C4-2B (cell line): ENCODE data around the gene CPT1C.

Experiments used
- ZFX ChIP-seq: fragments of 450-650 bp; IDR thresholded peaks from 2 replicates; pipeline ENCODE4 v1.6.1; 2017
- TF ChIP-seq, protein P1 (sequence below): fragments of 450-650 bp; conservative IDR thresholded peaks from 2 replicates; pipeline ENCODE4 v1.5.1; 2017; ENCODE audit warnings: mild to moderate bottlenecking

DNA sequence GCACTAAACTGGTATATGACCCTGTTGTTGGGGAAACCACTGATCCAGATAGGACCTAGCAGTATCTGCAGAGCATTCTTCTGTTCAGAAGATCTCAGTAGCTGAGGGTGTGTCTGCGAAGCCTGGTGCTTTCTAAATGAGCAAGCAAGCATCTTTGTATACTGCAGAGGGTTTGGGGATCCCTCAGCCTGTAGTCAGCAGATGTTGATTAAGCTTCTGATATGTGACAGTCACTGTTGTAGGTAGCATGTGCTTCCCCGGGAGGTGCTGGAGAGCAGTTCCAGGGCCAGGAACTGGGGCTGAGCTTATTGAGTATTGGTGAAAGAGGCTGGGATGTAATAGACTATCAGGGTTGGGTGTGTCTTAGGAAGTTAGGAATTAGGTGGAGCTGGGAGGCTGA lies 47.5 kb upstream of the CPT1C start:
- TF ChIP-seq, protein P1, sequence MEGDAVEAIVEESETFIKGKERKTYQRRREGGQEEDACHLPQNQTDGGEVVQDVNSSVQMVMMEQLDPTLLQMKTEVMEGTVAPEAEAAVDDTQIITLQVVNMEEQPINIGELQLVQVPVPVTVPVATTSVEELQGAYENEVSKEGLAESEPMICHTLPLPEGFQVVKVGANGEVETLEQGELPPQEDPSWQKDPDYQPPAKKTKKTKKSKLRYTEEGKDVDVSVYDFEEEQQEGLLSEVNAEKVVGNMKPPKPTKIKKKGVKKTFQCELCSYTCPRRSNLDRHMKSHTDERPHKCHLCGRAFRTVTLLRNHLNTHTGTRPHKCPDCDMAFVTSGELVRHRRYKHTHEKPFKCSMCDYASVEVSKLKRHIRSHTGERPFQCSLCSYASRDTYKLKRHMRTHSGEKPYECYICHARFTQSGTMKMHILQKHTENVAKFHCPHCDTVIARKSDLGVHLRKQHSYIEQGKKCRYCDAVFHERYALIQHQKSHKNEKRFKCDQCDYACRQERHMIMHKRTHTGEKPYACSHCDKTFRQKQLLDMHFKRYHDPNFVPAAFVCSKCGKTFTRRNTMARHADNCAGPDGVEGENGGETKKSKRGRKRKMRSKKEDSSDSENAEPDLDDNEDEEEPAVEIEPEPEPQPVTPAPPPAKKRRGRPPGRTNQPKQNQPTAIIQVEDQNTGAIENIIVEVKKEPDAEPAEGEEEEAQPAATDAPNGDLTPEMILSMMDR: no peak
- no peak for TF ChIP-seq ZFX
